Vagina (tissue), 2 donors: ENCODE measurements around the gene WWOX. TPM values are rescaled to one million over a fixed set of nuclear protein-coding genes. Genes with fewer than 3 reads are reported as not detected.

Source experiments
- DNase-seq, 2 donors: peaks; one replicate each; pipeline ENCODE4 v3.0.0-alpha.2; 2017; ENCODE audit errors: extremely low spot score in 2 of 2
- H3K27ac ChIP-seq: fragments of 200-600 bp; sonication (generic); one replicate; pipeline ENCODE4 v1.5.1; 2019
- H3K27me3 ChIP-seq: fragments of 200-600 bp; sonication (generic); one replicate; pipeline ENCODE4 v1.5.1; 2019
- H3K36me3 ChIP-seq, 2 donors: fragments of 200-600 bp; sonication (generic); one replicate each; pipeline ENCODE4 v1.5.1; 2017 to 2019
- H3K4me1 ChIP-seq: fragments of 200-600 bp; sonication (generic); one replicate; pipeline ENCODE4 v1.5.1; 2019
- H3K4me3 ChIP-seq, 2 donors: fragments of 200-600 bp; sonication (generic); 1 replicate in 1 of 2; 2 replicates in 1 of 2; pipeline ENCODE4 v1.5.1; 2016 to 2019
- H3K9me3 ChIP-seq: fragments of 200-600 bp; sonication (generic); one replicate; pipeline ENCODE4 v1.5.1; 2019
- POLR2A ChIP-seq, 2 donors: fragments of 450-650 bp; IDR thresholded peaks; one replicate each; pipeline ENCODE4 v1.6.1; 2017; ENCODE audit warnings: antibody characterized with exemption in 2 of 2, mild to moderate bottlenecking in 2 of 2, moderate library complexity in 2 of 2
- POLR2AphosphoS5 ChIP-seq, 2 donors: sonication (generic); formaldehyde crosslinking; IDR thresholded peaks; one replicate each; pipeline ENCODE4 v1.9.0; 2017; ENCODE audit warnings: antibody characterized with exemption in 2 of 2, mild to moderate bottlenecking in 2 of 2, low read depth in 1 of 2; ENCODE audit not compliant: insufficient read depth in 1 of 2
- intact Hi-C: fragments of 100-400 bp; cut with DNase I; formaldehyde crosslinking; loops from one replicate; pipeline ENCODE4 v1.15.1; 2023
- total RNA-seq: library from RNA; depleted of rRNA; stranded (reverse); fragments of >200 nt; gene quantifications from one replicate; pipeline ENCODE4 v1.2.3, GENCODE V29; 2016
- TF ChIP-seq, protein P1 (sequence below), 3 experiments: fragments of 450-650 bp in 2 of 3; fragments of 200-600 bp in 1 of 3; sonication (generic) in 1 of 3; IDR thresholded peaks; one replicate each; pipeline ENCODE4 v1.5.1; 2017 to 2019; ENCODE audit warnings: antibody characterized with exemption in 3 of 3, mild to moderate bottlenecking in 2 of 3, moderate library complexity in 2 of 3

WWOX gene
- total RNA-seq, 1 donor from 2014 or later, result 33.1 TPM

DNA sequence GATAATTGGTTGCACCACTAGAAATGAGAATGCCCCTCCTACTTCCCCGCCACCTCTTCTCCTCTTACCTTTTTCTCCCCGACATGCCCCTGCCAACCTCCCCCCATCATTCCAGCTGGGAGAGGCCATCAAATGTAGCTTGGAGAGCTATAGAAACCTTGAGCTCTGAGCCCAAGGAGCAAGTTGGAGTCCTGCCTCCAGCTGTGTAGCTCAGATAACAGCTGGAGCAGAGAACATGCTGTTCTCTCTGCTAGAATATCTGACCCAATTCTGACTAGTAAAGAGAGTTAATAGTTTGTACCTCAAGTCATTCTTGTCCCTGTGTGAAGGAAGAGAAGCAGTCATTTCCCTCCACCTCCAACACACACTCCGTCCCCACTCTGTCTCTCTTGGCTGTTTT, 1010.8 kb downstream of the WWOX start:
- Histone ChIP-seq H3K36me3 (no peaks in the 10 kb centered on the region), H3K4me3 (no peak overlapping the region), H3K27me3 (no peaks in the 10 kb centered on the region), H3K9me3 (no peaks in the 10 kb centered on the region), H3K4me1 (peaks cover 9% of the 10 kb centered on the region), H3K27ac (no peak overlapping the region)
- no peak for DNase-seq
- intact Hi-C loops, result no loop called here
- TF ChIP-seq POLR2AphosphoS5 (IDR thresholded peaks at IDR 0.05; ENCODE audit: insufficient read depth in 1 of 2, low read depth in 1 of 2), result no peak
- TF ChIP-seq, protein P1, sequence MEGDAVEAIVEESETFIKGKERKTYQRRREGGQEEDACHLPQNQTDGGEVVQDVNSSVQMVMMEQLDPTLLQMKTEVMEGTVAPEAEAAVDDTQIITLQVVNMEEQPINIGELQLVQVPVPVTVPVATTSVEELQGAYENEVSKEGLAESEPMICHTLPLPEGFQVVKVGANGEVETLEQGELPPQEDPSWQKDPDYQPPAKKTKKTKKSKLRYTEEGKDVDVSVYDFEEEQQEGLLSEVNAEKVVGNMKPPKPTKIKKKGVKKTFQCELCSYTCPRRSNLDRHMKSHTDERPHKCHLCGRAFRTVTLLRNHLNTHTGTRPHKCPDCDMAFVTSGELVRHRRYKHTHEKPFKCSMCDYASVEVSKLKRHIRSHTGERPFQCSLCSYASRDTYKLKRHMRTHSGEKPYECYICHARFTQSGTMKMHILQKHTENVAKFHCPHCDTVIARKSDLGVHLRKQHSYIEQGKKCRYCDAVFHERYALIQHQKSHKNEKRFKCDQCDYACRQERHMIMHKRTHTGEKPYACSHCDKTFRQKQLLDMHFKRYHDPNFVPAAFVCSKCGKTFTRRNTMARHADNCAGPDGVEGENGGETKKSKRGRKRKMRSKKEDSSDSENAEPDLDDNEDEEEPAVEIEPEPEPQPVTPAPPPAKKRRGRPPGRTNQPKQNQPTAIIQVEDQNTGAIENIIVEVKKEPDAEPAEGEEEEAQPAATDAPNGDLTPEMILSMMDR (IDR thresholded peaks at IDR 0.05), result no peak
- no peak for TF ChIP-seq POLR2A (IDR thresholded peaks at IDR 0.05)

DNA sequence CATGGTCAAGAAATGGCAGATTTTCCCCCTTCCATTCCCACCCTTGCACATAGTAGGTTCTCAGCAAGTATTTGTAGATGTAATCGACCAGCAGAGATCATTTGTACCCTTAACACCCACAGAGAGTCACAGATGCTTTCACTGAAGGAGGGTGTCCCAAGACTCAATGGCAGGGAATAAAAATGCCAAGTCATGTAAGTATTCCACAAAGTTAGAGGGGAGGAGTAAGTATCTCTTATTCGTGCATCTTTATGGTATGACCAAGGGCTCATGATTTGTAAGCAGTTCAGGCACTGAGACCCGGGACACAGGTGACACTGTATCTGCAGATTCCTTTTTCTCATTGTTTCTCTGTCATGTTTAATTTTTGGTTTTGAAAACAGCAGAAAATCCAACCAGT, 1011.5 kb downstream of the WWOX start:
- H3K9me3 ChIP-seq, result no peaks in the 10 kb centered on the region
- DNase-seq, result no peak
- H3K36me3 ChIP-seq, result no peaks in the 10 kb centered on the region
- no peak for TF ChIP-seq POLR2A (IDR thresholded peaks at IDR 0.05)
- TF ChIP-seq, protein P1 (IDR thresholded peaks at IDR 0.05), result no peak
- TF ChIP-seq POLR2AphosphoS5 (IDR thresholded peaks at IDR 0.05; ENCODE audit: insufficient read depth in 1 of 2, low read depth in 1 of 2), result no peak
- no peaks in the 10 kb centered on the region for H3K27me3 ChIP-seq
- no peak overlapping the region for H3K4me3 ChIP-seq
- H3K4me1 ChIP-seq, result peaks cover 9% of the 10 kb centered on the region
- H3K27ac ChIP-seq, result no peak overlapping the region
- intact Hi-C loops, result no loop called here

DNA sequence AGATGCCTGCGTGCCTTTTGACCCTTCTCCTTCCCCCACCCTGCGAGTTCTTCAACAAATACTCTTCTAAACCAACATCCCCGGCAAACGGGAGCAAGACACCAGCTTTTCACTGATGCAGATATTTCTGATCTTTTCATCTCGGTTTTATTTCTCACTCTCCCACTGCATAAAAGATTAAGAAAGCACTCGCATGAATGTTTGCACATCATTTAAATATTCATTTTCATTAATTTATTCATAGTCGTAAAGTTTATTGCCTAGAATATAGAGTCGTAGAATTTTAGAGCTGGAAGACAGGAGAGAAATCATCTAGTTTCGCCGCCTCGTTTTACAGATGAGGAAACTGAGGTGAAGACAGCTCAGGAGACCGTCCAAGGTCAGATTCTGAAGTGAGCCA, 1013.0 kb downstream of the WWOX start:
- intact Hi-C loops, result no loop called here
- no peak overlapping the region for H3K27ac ChIP-seq
- H3K9me3 ChIP-seq, result no peaks in the 10 kb centered on the region
- no peaks in the 10 kb centered on the region for H3K36me3 ChIP-seq
- TF ChIP-seq POLR2AphosphoS5 (IDR thresholded peaks at IDR 0.05; ENCODE audit: insufficient read depth in 1 of 2, low read depth in 1 of 2) (no peak), POLR2A (IDR thresholded peaks at IDR 0.05) (no peak)
- TF ChIP-seq, protein P1 (IDR thresholded peaks at IDR 0.05), result no peak
- H3K4me3 ChIP-seq, result no peak overlapping the region
- no peaks in the 10 kb centered on the region for H3K27me3 ChIP-seq
- DNase-seq, result no peak
- H3K4me1 ChIP-seq, result peaks cover 9% of the 10 kb centered on the region

DNA sequence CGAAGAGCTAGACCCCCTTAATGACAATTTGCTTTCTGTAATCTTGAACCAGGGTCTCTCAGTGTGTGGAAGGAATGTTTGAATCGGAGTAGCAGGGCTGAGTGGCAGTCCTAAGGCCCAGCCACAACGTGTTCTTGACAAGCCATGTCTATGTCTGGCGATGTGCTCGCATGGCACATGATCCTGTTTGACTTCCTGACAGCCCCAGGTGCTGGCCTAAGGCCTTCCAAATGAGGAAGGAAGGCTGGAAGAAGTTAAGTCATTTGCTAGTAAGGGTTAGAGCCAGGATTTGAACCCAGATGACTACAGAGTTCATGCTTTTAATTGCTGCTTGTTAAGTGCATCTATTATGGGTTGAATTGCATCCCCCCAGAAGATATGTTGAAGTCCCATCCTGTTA, 1014.4 kb downstream of the WWOX start:
- Histone ChIP-seq H3K4me1 (peaks cover 9% of the 10 kb centered on the region), H3K27ac (no peak overlapping the region), H3K4me3 (no peak overlapping the region), H3K36me3 (no peaks in the 10 kb centered on the region), H3K9me3 (no peaks in the 10 kb centered on the region), H3K27me3 (no peaks in the 10 kb centered on the region)
- no peak for TF ChIP-seq POLR2AphosphoS5 (IDR thresholded peaks at IDR 0.05; ENCODE audit: insufficient read depth in 1 of 2, low read depth in 1 of 2)
- TF ChIP-seq, protein P1 (IDR thresholded peaks at IDR 0.05), result no peak
- TF ChIP-seq POLR2A (IDR thresholded peaks at IDR 0.05), result no peak
- intact Hi-C loops, result no loop called here
- no peak for DNase-seq

DNA sequence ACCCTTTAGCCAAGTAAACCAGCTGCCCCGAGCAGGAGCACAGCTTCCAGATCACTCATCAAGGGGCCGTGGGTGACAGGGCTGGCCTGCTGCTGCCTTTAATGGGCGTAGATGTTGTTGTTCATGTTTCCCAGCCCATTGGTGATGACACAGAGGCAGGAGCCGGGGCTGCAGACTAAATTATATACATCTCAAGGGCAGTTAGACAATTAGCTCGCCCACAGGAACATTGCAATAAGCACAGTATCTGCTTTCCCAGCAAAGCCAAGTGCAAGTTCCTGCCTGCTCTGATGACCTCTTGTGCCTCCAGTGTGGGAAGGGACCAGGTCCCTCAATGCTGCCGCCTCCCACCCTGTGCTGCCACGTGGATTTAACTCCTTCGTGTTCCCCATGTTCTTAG, 1015.3 kb downstream of the WWOX start:
- TF ChIP-seq, protein P1 (IDR thresholded peaks at IDR 0.05), result no peak
- TF ChIP-seq POLR2A (IDR thresholded peaks at IDR 0.05) (no peak), POLR2AphosphoS5 (IDR thresholded peaks at IDR 0.05; ENCODE audit: insufficient read depth in 1 of 2, low read depth in 1 of 2) (no peak)
- H3K4me3 ChIP-seq, result no peak overlapping the region
- H3K4me1 ChIP-seq, result peaks cover under 1% of the 10 kb centered on the region
- no peaks in the 10 kb centered on the region for H3K36me3 ChIP-seq
- no peaks in the 10 kb centered on the region for H3K9me3 ChIP-seq
- no peak for DNase-seq
- intact Hi-C loops, result no loop called here
- no peaks in the 10 kb centered on the region for H3K27me3 ChIP-seq
- H3K27ac ChIP-seq, result no peak overlapping the region
